ENCODE data around the gene CNR2. TPM values are rescaled to one million over a fixed set of nuclear protein-coding genes. Genes with fewer than 3 reads are reported as not detected.

CNR2 gene
- total RNA-seq, 1 donor from 2014 or later, result not detected

- H3K4me1 Mint-ChIP-seq (ENCODE audit: low read depth), result peaks cover 5% of the 10 kb centered on the region
- H3K9me3 Mint-ChIP-seq (ENCODE audit: low read depth), result no peaks in the 10 kb centered on the region
- H3K4me3 Mint-ChIP-seq (ENCODE audit: low read depth), result peak overlapping the region; percentile 98
- DNase-seq (ENCODE audit: low spot score, unreplicated experiment), result no peak
- H3K27me3 Mint-ChIP-seq, result no peaks in the 10 kb centered on the region
- peak overlapping the region; percentile 98 for H3K27ac Mint-ChIP-seq
- no peaks in the 10 kb centered on the region for H3K36me3 Mint-ChIP-seq (ENCODE audit: insufficient read depth)
- no peak for TF ChIP-seq CTCF (IDR thresholded peaks at IDR 0.05; ENCODE audit: unreplicated experiment)
These were observed 87.2 kb downstream of the CNR2 start for GRCh38 chr1:23825762-23826522.

GRCh38 chr1:23825076-23825761 lies 87.9 kb downstream of the CNR2 start, which contains the start of gene HMGCL:
TSS of gene HMGCL (minus strand) at chr1:23825429. CDS start at chr1:23825415, 14 bp downstream.
- H3K4me3 Mint-ChIP-seq (ENCODE audit: low read depth), result peak within 1 kb of the TSS; percentile 98
- DNase-seq (ENCODE audit: low spot score, unreplicated experiment), result peak; percentile 78
- H3K4me1 Mint-ChIP-seq (ENCODE audit: low read depth), result peaks cover 5% of the 10 kb centered on the region
- no peak for TF ChIP-seq CTCF (IDR thresholded peaks at IDR 0.05; ENCODE audit: unreplicated experiment)
- H3K36me3 Mint-ChIP-seq (ENCODE audit: insufficient read depth), result no peaks in the 10 kb centered on the region
- H3K27ac Mint-ChIP-seq, result peak within 1 kb of the TSS; percentile 98
- no peaks in the 10 kb centered on the region for H3K9me3 Mint-ChIP-seq (ENCODE audit: low read depth)
- no peaks in the 10 kb centered on the region for H3K27me3 Mint-ChIP-seq

- no peak for DNase-seq (ENCODE audit: low spot score, unreplicated experiment)
- no peak for TF ChIP-seq CTCF (IDR thresholded peaks at IDR 0.05; ENCODE audit: unreplicated experiment)
- H3K4me3 Mint-ChIP-seq (ENCODE audit: low read depth), result peak overlapping the region; percentile 98
- H3K4me1 Mint-ChIP-seq (ENCODE audit: low read depth), result peaks cover 5% of the 10 kb centered on the region
- H3K36me3 Mint-ChIP-seq (ENCODE audit: insufficient read depth), result no peaks in the 10 kb centered on the region
- H3K9me3 Mint-ChIP-seq (ENCODE audit: low read depth), result no peaks in the 10 kb centered on the region
- peak overlapping the region; percentile 98 for H3K27ac Mint-ChIP-seq
- no peaks in the 10 kb centered on the region for H3K27me3 Mint-ChIP-seq
These were observed 88.5 kb downstream of the CNR2 start for GRCh38 chr1:23824711-23825075.

- TF ChIP-seq CTCF (IDR thresholded peaks at IDR 0.05; ENCODE audit: unreplicated experiment), result no peak
- Mint-ChIP-seq H3K36me3 (ENCODE audit: insufficient read depth) (no peaks in the 10 kb centered on the region), H3K4me3 (ENCODE audit: low read depth) (peak overlapping the region; percentile 98), H3K27me3 (no peaks in the 10 kb centered on the region), H3K9me3 (ENCODE audit: low read depth) (no peaks in the 10 kb centered on the region), H3K4me1 (ENCODE audit: low read depth) (peaks cover 5% of the 10 kb centered on the region), H3K27ac (no peak overlapping the region)
- DNase-seq (ENCODE audit: low spot score, unreplicated experiment), result no peak
These were observed 89.4 kb downstream of the CNR2 start for GRCh38 chr1:23823767-23824166.

Small RNAs within 50 kb of the gene (microRNA-seq; reads per million reads assigned to microRNA genes)
- gene MIR378F (ENCODE audit: borderline number of aligned reads, unreplicated experiment), result not detected

Other genes with a start within 250 kb of the CNR2 start
- gene RPL11, start 221.6 kb downstream of the CNR2 start, total RNA-seq, result 1,136 and 1,157 TPM in 2 replicates
- gene ELOA, start 169.9 kb downstream of the CNR2 start, total RNA-seq, result 37.5 and 40.8 TPM in 2 replicates
- 52.8 and 53.8 TPM in 2 replicates for gene PITHD1, start 134.9 kb downstream of the CNR2 start, total RNA-seq
- 109 and 115 TPM in 2 replicates for gene LYPLA2, start 122.2 kb downstream of the CNR2 start, total RNA-seq
- 49.9 and 53.3 TPM in 2 replicates for gene GALE, start 112.6 kb downstream of the CNR2 start, total RNA-seq
- 30.0 and 30.3 TPM in 2 replicates for gene HMGCL, start 87.9 kb downstream of the CNR2 start, total RNA-seq
- gene FUCA1, start 45.1 kb downstream of the CNR2 start, total RNA-seq, result 18.1 and 18.8 TPM in 2 replicates
- 148 and 158 TPM in 2 replicates for gene PNRC2, start 46.5 kb upstream of the CNR2 start, total RNA-seq
- 215 and 220 TPM in 2 replicates for gene SRSF10, start 67.0 kb upstream of the CNR2 start, total RNA-seq
- 0.62 and 0.84 TPM in 2 replicates for gene MYOM3, start 198.8 kb upstream of the CNR2 start, total RNA-seq
- gene IL22RA1, start 229.8 kb upstream of the CNR2 start, total RNA-seq, result 0.13 and 0.26 TPM in 2 replicates

Measured in progenitor cell of endocrine pancreas (in vitro differentiated cells).